ENCODE results near the gene AP3S2.
"Not testable (repeated sequence)": the region's sequence is repeated elsewhere in the genome, so short reads cannot be mapped to it uniquely, and the experiment has no call there.

- not testable (repeated sequence) for TF ChIP-seq CTCF, POLR2A (IDR thresholded peaks at IDR 0.05)
Measured at GRCh38 chr15:89939377-89939776, 45.6 kb upstream of the AP3S2 start.
